Measurements from ENCODE around the gene SNCAIP.
A peak's percentile ranks its signal among the peaks of the same experiment; 100 is the strongest.
"Not testable (repeated sequence)": the region's sequence is repeated elsewhere in the genome, so short reads cannot be mapped to it uniquely, and the experiment has no call there.

The SNCAIP gene

DNA sequence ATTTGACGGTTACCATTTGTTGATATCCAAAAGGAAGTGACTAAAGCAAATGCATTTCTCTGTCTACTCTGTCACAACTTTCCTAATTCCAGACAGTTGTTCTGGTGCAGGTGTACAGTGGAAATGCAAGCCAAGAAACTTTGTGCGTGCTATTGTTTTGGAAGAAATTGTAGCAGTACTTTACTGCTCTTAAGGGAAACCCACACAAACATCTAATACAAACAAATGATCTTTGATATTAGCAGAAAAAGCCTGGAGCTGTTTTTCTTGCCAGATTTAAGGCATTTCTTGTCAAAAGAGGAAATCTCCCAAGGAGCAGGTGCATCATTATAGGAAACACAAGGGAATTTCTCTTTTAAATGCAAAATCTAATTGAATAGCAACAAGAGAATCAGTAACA, 2.0 kb downstream of the SNCAIP start:
- no peak for DNase-seq (ENCODE audit: low read depth)

DNA sequence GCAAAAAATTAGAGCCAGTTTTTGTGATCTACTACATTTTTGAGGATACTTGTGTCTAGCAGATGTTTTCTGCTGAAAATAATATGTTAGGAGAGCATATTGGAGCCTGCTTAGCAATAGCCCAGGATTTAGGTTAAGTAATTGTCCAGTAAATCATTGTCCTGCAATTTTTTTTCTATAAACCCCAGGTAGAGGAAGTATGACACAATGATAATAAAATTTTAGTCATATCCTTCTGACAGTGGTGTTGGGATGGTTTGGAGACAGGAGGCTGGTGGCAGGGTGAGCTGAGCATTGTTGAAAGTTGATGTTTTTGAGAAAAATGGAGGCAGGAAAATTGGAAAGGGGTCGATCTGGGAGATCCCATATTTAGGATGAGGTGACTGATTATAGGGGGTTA, 3.5 kb downstream of the SNCAIP start:
- DNase-seq (ENCODE audit: low read depth) = no peak

DNA sequence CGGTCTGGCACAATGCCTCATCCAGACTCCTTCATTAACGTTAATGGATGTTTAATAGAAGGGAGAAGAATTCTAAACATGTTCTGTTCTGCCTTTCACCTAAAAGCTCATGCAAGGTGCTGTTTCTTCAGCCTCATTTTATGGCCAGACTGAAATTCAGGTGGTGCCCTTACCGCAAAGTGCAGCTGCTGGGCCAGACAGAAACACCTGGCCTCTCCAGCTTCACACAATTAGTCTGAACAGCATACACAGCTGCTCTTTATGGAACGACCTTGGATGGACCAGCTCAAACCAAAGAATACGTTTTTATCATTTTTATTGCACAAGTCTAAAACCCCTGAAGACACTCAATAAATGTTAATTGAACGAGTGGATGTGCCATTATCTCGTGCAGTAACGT, 4.6 kb downstream of the SNCAIP start:
- DNase-seq (ENCODE audit: low read depth) = no peak

DNA sequence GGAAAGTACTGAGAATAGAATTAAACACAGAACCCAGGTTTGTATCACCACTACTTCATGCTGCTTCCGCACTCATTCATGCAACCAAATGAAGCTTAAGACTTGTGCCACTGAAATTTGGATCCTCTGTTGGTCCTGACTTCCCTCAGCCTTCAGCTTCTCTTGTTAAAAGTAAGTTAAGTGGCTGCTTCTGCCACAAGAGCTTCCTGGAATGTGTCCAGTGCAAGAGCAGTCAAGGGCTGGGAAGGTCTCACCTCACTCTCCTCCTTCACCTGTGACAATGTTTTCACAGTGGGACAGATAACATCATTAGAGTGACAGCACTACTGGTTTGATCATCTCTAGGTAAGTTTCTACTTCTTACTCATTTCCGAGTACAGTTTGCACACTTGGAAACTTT, 7.9 kb downstream of the SNCAIP start:
- DNase-seq (ENCODE audit: low read depth) = no peak

DNA sequence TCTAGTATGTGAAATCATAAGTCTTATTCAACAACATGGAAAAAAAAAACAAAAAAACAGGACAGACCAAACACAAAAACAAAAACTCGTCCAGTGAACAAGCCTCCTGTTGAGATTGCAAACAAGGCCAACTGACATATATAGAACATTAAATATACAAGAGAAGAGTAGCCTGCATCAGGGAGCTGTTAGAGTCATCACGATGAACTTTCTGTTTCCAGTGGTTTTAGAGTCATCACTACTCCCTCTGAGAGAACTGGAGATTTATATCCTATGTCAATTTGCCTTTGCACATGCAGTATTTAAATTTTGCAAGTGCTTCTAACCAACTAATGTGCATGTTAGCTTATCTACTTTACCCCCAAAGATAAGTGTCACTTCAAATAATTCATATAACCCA, 9.9 kb downstream of the SNCAIP start:
- DNase-seq (ENCODE audit: low read depth) = peak; percentile 65

DNA sequence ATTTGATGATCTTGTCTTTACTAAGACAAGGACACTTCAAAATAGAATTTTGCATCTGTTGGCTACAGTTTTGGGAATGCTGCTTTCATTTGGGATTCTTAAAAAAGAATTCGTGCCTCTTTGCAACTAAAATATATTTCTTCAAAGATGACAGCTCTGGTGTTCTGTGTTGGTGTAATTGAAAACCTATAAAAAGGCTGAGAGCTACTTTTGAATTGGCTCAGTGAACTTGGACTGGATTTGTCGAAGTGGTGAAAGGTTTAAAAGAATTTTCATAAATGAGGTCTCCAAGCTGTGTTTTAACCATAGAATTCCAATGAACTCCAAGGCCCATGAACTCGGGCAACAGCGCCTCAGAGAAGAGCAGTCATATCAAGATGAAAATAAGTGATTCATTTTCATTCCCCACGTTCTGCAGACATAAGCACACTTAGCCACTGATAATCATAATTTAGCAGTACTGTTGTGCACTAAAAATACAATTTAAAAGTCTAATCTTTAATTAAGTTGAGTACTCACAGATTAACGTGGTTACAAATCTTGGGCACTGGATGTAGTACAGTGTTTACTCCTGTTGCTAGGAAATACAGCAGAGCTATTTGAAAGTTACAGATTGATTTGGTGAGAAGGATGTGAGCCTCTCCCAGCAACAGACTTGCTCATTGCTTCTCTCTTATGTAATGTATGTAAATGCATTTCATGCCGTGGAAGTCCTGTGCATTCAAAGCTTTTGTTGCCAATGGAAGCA, 10.9 kb downstream of the SNCAIP start:
- DNase-seq (ENCODE audit: low read depth) = peak; percentile 74

DNA sequence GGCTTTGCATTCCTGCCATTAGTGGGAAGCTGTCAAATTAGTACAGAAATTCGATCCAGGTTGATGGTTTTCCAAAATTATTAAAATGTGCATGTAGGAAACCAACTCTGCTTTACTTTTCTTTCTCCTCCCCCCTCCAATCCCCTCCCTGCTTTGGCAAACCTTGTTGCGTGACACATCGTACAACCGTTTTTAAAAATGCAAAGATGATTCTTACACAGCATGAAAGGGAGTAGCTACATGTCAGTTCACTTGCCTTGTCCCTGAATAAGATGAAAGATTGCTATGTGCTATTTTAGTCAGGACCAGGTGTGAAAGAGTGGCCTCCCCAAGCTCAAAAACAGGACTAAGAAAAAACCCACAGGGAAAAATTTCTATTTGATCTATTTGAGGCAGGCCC, 11.7 kb downstream of the SNCAIP start:
- DNase-seq (ENCODE audit: low read depth) = no peak

DNA sequence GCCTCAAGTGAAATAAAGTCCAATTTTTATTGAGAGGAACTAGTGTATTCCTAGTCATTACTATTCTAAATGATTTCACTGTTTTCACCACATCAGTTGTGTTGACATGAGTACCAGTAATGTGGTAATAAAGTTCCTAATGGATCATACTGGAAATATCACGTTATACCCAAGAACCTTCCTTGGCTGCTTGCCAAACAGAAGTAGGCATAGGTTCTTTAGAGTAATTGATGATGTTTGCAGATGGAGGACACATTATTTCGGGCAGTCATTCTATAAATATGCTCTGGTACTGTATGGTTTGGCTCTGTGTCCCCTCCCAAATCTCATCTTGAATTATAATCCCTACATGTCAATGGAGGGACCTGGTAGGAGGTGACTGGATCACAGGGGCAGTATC, 15.1 kb downstream of the SNCAIP start:
- no peak for DNase-seq (ENCODE audit: low read depth)

DNA sequence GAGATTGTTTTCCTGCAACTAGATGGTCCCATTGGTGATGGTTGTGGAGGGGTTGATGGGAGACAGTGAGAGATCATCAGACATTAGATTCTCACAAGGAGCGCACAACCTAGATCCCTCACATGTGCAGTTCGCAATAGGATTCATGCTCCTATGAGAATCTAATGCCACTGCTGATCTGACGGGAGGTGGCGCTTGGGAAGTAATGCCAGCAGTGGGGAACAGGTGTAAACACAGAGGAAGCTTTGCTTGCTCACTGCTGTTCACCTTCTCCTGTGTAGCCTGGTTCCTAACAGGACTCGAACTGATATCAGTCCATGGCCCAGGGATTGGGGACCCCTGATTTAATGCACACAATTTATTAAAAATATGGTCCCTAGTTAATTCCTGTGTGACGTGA, 18.8 kb downstream of the SNCAIP start:
- no peak for DNase-seq (ENCODE audit: low read depth)

DNA sequence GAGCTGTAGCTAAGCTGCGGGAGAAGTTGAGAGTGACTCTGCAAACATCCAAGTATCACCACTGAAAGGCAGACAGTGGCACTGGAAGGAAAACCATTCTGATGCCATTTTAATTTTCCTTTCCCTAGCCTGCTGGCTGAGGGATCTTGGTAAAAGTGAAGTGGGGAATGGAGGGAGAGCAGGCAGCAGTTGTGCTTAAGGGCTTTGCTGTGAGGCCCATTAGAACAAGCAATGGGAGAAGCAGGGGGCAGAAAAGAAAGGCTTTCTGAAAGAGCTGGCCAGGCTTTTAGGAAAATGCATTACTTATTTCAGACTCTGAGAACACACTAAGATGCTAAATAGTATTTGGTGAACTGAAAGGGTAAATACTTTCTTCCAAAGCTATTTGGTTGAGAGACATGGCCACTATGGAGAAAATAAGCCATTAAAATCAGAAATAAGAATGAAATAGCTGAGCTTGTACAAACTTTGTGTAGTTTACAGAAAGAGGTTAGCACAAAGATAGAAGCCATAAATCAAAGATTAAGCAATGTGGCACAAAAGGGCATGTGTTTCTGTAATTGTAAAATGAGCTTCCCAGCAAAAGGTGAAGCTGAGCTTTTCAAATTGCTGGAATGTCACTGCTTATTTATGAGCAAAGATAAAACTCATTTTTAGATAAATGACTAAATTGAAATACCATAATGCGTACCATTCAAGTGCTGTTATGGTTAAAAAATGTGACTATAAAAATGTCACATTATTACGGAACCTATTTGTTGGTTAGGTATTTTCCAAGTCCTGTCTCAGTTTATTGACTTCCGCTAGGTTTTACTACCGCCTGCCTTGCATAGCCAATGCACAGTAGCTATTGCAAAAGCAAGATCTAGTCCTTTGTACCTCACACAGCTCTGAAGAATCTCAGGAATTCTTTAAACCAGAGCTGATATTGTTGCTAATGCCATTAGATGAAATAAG, 20.8 kb downstream of the SNCAIP start:
- peak; percentile 69 for DNase-seq (ENCODE audit: low read depth)

DNA sequence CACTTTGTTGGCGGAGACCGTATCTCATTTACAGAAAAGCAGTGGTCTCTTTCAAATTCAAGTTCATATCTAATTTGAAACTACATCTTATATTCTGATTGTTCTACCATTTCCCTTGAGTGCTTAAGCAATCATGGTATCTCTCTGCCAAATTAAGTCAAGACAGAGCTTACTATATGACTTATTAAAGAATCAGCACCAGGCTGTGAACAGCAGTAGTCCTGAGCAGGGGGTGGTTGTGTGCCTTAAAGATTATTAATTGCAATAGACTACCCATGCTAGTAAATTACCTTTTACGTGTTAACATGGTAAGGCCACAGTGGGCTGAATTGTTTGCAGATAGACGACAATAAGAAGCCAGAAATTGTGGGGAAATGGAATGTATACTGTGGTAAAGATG, 21.5 kb downstream of the SNCAIP start:
- peak; percentile 75 for DNase-seq (ENCODE audit: low read depth)

DNA sequence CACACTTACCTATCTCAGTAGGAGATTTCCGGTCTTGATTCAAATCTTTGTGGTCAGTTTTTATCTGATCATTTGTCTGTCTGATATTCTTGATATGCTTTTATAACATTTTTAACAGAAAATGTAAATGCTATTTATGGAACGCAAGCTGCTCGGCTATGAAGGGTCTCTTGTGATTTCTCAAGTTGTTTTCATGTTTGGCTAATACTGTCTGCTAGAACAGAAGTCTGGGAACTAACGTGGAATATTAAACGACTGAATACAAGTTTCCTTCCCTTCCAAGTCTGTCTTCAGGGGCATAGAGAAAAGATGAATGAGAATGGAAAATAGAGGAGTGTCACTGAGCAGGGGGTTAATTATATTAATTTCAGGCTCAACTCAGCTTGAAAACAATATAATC, 27.6 kb downstream of the SNCAIP start:
- DNase-seq (ENCODE audit: low read depth) = no peak

DNA sequence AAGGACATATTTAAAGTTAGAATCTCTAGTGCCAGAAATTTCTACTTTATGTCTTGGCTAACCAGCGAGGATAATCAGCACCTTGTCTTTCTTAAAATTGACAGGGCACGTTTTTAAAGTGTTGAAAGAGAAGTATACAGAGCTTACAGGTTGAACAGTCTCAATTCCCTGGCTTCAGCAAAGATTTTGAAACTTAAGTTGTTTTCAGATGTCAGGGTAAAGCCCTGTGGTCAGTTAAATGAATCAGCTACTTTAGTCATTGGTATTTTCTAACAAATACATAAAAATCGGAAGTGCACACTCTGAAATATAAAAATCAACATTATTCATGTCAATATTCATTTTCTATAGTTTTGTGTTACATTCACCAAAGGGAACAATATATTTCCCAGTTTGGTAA, 29.1 kb downstream of the SNCAIP start:
- peak; percentile 43 for DNase-seq (ENCODE audit: low read depth)

DNA sequence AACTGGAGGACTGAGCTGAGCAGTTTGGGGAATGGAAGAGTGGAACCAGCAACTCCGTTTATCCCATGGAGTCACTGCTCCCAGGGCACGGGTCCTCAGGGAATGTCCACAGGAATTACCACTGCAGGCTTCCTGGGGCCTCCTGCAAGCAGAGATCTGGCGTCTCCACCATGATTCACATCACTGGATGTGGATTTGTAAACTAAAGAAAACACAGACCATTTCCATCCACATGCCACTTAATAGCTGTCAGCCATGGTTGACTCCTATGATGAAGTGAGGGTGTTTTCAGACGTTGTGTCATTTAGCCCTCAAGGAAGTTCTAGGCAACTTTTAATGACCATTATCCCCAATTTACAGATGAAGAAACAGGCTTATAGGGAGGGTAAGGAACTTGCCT, 30.2 kb downstream of the SNCAIP start:
- DNase-seq (ENCODE audit: low read depth) = no peak

DNA sequence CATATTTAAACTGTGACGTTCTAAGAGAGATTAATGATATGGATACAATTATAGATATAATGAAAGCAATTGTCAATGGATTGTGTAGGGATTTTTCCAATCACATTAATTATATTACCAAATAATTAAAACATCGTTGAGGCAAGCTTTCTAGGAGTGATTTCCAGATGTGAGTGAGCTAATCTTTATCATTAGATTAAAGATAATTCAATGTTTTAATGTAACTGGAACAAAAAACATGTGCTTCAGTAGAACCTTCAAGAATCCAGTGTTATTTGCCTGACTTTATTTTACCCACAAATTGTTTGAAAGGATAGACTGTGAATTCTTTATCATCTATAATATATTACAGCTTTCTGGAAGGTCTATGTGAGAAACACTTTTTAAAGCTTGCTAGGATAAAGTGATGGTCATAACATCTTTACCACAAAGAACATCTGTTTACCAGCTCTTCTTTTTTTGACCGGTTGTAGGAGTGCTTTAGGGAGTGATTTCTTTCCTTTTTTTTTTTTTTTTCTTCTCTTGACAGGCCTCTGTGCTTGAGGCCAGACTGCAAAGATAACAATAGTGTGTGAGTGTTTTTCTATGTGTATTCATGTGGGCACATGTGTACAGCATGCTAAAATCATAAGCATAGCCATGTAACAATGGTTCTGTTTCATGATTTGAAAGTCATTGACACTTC, 35.0 kb downstream of the SNCAIP start:
- peak; percentile 86 for DNase-seq (ENCODE audit: low read depth)

DNA sequence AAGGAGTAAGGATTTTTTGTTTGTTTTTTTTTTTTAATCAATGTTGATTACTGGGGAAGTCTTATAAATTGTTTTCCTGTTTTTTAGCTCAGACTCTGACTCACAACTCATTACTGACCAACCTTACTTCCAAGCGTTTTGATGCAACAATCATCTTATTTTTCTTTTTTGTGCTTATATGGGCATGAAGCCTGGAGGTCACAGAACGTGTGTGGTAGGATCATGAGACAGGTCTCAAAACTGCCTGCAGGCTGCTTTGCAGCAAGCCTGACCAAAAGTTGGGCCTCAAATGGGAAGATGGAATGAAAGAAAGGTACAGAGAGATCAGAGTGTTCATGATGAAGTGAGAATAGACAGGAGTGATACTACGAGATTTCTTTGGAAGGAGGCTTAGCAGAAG, 38.5 kb downstream of the SNCAIP start:
- peak; percentile 87 for DNase-seq (ENCODE audit: low read depth)

DNA sequence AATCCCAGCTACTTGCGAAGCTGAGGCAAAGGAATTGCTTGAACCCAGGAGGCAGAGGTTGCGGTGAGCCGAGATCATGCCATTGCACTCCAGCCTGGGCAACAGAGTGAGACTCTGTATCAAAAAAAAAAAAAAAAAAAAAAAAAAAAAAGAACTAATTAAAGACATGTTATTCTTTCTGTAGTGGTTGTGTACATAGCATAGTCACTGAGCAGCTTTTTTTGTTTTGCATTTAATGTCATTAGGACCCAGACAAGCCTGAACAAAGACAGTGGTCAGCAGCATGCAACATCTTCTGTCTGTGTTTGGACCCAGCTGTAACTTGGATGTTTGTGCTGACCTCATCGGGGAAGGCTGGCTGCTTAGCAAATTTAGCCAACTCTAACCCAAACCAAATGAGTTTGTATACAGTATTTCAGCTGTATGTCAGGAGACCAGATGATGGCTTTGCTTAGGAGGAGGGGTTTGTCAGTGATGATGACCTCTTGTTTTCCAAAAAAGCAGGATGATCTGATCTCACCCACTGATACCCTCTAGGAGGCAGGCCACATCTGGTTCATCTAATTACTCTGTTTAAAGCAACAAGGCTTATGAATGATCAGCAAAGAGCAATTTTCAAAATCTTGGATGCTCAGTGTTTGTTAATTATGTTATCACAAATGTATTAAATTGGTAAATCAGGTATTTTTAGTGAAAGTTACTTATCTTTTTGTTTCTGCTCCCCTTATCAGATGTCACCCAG, 39.5 kb downstream of the SNCAIP start:
- DNase-seq (ENCODE audit: low read depth) = peak; percentile 68

DNA sequence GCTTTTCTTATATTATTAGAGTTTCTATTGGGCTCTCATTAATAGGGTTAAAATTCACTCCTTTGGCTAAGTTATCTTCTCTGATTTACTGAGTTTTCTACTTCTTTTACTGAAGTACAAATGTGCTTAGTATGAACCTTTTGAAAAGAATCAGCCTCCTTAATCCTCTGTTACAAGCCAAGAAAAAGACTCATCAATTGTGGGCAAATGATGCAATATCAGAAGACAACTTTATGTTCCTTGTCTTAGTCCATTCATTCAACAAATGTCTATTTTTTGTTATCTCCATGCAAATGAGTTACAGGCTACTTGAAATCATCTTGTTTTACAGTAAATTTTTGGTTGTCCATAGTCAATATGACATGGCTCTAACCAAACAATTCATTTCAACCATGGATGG, 40.3 kb downstream of the SNCAIP start:
- peak; percentile 96 for DNase-seq (ENCODE audit: low read depth)

DNA sequence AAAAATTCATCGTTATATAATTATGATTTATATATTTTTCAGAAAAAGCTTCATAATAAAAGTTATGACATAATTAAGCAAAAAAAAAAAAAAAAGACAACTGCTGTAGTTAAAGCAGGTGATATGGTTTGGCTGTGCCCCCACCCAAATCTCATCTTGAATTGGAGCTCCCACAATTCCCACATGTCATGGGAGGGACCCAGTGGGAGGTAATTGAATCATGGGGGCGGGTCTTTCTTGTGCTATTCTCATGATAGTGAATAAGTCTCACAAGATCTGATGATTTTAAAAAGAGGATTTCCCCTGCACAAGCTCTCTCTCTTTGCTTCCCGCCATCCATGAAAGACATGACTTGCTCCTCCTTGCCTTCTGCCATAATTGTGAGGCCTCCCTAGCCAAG, 41.3 kb downstream of the SNCAIP start:
- not testable (repeated sequence) for DNase-seq (ENCODE audit: low read depth)

DNA sequence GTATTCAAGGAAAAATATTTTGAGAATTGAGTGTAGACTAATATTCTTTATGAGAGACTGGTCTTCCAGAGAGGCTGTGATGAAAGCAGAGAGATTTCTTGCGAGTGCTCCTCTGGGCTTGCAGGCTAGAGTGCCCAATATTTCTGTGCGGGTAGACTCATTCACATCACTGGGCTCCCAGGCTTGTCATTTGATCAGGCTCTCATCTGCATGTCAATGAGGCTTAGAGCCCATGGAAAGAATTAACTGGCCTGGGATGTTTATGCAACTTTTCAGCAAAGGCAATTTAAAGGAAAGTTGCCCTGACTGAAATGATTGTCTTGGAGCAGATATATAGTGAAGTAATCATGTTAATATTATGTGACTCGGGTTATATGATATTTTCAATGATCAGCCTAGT, 42.3 kb downstream of the SNCAIP start:
- no peak for DNase-seq (ENCODE audit: low read depth)

DNA sequence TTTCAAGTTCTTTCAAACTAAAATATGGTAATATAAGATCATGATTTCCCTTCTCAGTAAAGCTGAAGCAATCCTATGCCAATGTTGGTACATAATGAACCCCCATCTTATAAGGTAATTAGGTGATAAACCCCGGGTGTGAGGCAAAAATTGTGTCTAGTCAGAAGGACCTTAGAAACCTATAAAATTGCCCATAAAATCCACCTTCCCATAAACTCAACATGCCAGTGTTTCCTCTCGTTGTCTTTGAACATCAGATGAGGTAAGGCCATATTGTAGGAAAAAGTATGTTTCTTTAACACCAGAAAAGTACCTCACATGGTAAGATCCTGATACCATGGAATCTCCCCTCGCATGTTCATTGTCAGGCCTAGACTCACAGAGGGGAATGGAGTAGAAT, 43.3 kb downstream of the SNCAIP start:
- DNase-seq (ENCODE audit: low read depth) = no peak

DNA sequence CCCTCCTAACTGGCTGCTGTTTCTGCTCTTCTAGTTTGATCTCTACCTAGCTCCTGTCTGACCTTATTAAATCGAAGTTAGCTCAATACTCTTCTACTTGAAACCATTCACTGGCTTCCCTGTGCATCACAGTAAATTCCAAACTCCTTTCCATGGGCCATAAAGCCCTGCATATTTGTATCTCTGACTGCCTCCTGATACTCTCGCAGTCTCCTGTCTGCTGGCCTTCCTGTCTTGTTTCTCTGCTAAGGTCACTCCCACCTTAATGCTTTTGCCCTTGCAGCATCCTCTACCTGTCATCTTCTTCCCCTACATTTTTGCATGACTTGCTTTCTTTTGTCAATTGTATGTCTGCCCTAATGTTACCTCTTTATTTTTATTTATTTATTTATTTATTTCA, 44.8 kb downstream of the SNCAIP start:
- no peak for DNase-seq (ENCODE audit: low read depth)

Data from amniotic epithelial cell (primary cell).